Activated T-cell treated with anti-CD3 and anti-CD28 coated beads, Interleukin-2, amount 50 U/mL, for 4 hours (primary cell): Measurements from ENCODE around the gene ZNF417. TPM values are rescaled to one million over a fixed set of nuclear protein-coding genes. Genes with fewer than 3 reads are reported as not detected.
"Not testable (repeated sequence)": the region's sequence is repeated elsewhere in the genome, so short reads cannot be mapped to it uniquely, and the experiment has no call there.

Source experiments
- ATAC-seq, 2 donors: fragments of 200-7000 bp; cut with Tn5 transposase; one replicate each; pipeline ENCODE4 v1.10.0; 2021
- DNase-seq: peaks from one replicate; pipeline ENCODE4 v3.0.0-alpha.2; 2020
- H3K27me3 Mint-ChIP-seq: one replicate; pipeline ENCODE4 v1.8.0; 2021; ENCODE audit warnings: low read depth, mixed read lengths
- H3K36me3 Mint-ChIP-seq: one replicate; pipeline ENCODE4 v1.8.0; 2022; ENCODE audit warnings: mixed read lengths; ENCODE audit not compliant: insufficient read depth
- H3K4me1 Mint-ChIP-seq: one replicate; pipeline ENCODE4 v1.8.0; 2021; ENCODE audit warnings: low read depth, mixed read lengths
- H3K4me3 Mint-ChIP-seq: one replicate; pipeline ENCODE4 v1.8.0; 2021; ENCODE audit warnings: mild to moderate bottlenecking, moderate library complexity, mixed read lengths
- H3K9me3 Mint-ChIP-seq: one replicate; pipeline ENCODE4 v1.8.0; 2021; ENCODE audit warnings: mixed read lengths
- total RNA-seq, 3 donors: library from RNA; stranded (reverse); gene quantifications; one replicate each; pipeline ENCODE4 v1.2.1, GENCODE V29; 2021

ZNF417 gene
- 1 to 10 TPM; 4.7 to 6.8 (median 6.0) TPM for total RNA-seq

DNA sequence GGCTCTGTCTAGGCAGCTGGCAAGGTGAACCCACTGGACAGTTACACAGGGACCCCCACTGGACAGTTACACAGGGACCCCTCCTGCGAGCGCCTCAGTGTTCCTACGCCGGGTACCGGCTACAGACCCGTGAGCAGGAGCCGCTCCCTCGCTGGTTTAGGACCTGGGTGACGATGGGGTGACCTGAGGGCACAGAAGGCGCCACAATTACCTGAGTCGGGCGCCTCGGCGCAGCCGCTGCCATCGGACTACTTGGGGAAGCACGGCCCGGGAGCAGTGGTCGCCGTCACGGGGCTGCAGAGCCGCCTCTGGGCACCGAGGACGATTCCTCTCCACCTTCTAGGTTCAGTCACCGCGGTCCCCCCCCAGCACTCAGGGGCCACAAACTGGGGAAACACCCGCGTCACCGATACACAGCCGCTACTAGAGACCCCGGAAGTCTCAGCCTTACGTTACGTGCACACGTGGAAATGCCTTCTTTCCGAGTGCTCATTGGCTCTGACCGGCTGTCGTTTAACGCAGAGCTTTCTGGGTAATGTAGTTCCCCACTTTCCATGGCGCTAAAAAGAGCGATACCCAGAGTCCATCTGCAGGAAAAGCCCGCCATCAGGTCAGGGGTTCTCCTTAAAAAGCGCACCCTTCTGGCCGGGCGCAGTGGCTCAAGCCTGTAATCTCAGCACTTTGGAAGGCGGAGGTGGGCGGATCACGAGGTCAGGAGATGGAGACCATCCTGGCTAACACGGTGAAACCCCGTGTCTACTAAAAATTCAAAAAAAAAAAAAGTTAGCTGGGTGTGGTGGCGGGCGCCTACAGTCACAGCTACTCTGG lies at the start of gene ZNF417:
ZNF417 (minus strand) TSS at position 425 of the 828 bp plus-strand sequence; CDS start at position 244, 181 bp downstream.
- Mint-ChIP-seq H3K4me3 (peak within 1 kb of the TSS; percentile 91), H3K9me3 (peaks cover 29% of the 10 kb centered on the region)

DNA sequence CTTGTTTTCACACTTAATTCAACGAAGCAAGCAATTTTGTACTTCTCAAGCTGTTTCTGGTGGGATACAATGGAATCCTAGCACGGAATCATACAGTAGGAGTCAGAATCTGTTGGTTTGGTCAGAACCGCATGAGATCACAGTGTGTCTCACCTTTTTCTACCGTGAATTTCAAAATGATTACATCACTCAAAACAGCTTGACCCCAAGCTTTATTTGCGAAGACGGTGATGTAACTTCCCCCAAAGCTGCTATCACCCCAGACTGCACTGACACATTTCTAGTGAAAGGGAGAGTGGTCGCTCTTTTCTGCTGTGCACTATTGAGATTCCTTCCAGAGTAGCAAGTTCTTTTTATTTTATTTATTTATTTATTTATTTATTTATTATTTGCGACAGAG lies 48.4 kb upstream of the ZNF417 start:
- no peaks in the 10 kb centered on the region for H3K4me1 Mint-ChIP-seq
- H3K9me3 Mint-ChIP-seq = peaks cover 36% of the 10 kb centered on the region
- DNase-seq (no peak), ATAC-seq (no peak)
- H3K36me3 Mint-ChIP-seq = peaks cover 13% of the 10 kb centered on the region
- no peak overlapping the region for H3K4me3 Mint-ChIP-seq
- no peaks in the 10 kb centered on the region for H3K27me3 Mint-ChIP-seq

More for the DNA sequence above, at the start of gene ZNF417:
- H3K27me3 Mint-ChIP-seq = not testable (repeated sequence)
- peaks cover 34% of the 10 kb centered on the region for H3K4me1 Mint-ChIP-seq
- ATAC-seq (peak; percentile 99 to 100), DNase-seq (peak; percentile 78)
- H3K36me3 Mint-ChIP-seq = peaks cover 45% of the 10 kb centered on the region

DNA sequence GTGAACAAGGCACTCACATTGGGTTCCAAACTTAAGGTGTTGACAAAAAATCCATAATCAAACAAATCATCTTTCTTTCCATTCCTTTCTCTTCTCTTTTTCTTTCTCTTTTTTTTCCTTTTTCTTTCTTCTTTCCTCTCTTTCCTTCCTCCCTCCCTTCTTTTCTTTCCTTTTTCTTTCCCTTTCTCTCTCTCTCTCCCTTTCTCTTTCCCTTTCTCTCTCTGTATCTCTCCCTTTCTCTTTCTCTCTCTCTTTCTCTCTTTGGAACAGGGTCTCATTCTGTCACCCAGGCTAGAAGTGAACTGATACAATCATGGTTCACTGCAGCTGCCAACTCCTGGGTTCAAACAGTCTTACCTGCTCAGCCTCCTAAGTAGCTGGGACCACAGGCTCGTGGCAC lies 45.4 kb upstream of the ZNF417 start:
- no peak for ATAC-seq
- Mint-ChIP-seq H3K9me3 (peaks cover 37% of the 10 kb centered on the region), H3K4me3 (no peak overlapping the region), H3K36me3 (peaks cover 6% of the 10 kb centered on the region), H3K27me3 (peaks cover under 1% of the 10 kb centered on the region), H3K4me1 (no peaks in the 10 kb centered on the region)
- DNase-seq = no peak

DNA sequence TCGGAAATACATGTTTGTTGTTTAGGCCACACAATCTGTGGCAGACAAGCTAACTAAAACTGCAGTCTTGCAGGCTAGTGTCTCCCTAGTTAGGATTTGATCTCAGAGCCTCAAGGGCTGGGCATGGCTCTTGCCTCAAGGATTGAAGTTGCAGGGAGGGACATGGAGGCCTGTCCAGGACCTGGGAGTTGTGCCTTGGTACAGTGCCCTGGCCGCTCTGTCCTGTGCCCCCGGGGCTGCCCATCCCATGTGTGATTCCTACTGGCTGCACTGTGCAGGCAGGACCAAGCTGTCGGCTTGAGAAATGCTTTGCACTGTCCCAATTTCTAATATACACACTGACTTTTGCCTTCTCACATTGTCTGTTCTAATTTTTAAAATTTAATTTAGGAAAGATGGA lies 38.6 kb upstream of the ZNF417 start:
- H3K36me3 Mint-ChIP-seq = peaks cover 2% of the 10 kb centered on the region
- peaks cover 28% of the 10 kb centered on the region for H3K9me3 Mint-ChIP-seq
- H3K4me3 Mint-ChIP-seq = no peak overlapping the region
- no peaks in the 10 kb centered on the region for H3K4me1 Mint-ChIP-seq
- DNase-seq (no peak), ATAC-seq (no peak)
- peaks cover 4% of the 10 kb centered on the region for H3K27me3 Mint-ChIP-seq

DNA sequence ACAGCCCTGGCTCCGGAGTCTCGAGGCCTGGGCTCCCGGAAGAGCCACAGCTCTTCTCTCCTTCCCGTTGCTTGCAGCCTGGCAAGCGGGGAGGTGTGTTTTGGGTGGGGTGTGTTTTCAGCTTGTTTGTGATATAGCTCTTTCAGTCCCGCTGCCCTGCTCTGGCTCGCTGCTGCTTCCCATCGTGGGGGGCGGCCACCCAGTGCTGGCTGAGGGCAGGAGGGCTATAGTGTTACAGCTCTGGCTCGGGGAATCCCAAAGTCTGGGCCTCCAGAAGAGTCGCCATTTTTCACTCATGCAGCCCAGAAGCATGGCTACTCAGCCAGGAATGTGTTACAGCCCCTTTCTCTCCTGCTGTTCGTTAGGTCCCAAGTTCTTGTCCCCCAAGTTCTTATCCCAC lies 33.3 kb upstream of the ZNF417 start:
- H3K27me3 Mint-ChIP-seq = peaks cover 3% of the 10 kb centered on the region
- peaks cover 18% of the 10 kb centered on the region for H3K36me3 Mint-ChIP-seq
- peaks cover 21% of the 10 kb centered on the region for H3K9me3 Mint-ChIP-seq
- H3K4me3 Mint-ChIP-seq = no peak overlapping the region
- ATAC-seq (no peak), DNase-seq (no peak)
- H3K4me1 Mint-ChIP-seq = peaks cover 14% of the 10 kb centered on the region

DNA sequence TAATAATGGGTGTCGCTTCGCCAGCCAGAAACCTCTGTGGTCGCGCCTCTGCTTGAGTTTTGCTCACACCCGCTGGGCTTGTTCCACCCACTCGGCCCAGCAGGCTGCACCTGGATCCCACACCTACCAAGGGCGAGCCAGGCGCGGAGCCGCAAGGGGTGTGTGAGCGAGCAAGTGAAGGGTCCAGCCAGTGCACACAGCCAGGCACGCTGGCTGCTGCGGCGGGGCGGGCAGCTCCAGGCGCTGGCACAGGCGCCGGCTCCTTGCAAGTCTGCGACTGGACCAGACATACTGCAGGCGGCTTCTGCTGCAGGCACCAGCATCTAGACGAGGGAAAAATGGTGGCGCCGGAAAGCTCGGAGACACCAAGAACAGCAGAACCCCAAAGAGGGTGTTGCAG lies 32.9 kb upstream of the ZNF417 start:
- peaks cover 22% of the 10 kb centered on the region for H3K36me3 Mint-ChIP-seq
- DNase-seq = no peak
- peaks cover 3% of the 10 kb centered on the region for H3K27me3 Mint-ChIP-seq
- peaks cover 14% of the 10 kb centered on the region for H3K4me1 Mint-ChIP-seq
- H3K4me3 Mint-ChIP-seq = no peak overlapping the region
- peaks cover 23% of the 10 kb centered on the region for H3K9me3 Mint-ChIP-seq
- no peak for ATAC-seq

DNA sequence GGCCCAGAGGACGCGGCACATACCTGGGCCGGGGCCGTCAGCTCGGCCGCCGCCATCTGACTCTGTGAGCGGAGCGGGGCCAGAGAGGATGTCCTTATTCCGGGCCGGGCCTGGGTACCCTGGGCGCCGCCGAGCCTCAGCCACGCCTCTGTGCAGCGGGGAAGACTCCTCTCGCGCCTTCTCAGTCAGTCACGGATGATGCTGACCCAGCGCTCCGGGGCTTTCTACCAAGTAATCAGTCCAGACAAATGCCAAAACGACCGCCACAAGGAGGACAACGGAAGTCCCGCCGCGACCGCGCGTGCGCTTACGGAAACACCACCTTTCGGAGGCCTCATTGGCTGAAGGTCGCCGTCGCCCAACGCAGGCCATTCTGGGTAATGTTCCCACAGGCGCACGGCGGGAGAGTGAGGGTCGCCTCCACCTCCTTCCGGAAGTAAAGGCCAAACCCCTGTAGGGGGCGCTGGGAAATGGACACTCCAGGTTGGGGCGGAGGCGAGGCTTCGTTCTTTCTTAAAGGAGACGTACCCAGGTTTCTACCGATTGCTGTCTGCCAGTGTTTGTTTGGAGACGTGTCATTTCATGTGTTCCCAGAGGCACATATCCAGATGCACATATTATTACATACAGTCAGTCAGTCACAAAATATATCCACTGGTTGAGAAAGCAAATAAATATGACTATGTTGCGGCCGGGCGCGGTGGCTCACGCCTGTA lies 31.2 kb upstream of the ZNF417 start, which contains the start of gene ZNF256:
ZNF256 (minus strand) TSS at position 288 of the 716 bp plus-strand sequence; CDS start at position 56, 232 bp downstream.
- DNase-seq (peak; percentile 82), ATAC-seq (peak; percentile 99)
- Mint-ChIP-seq H3K36me3 (peaks cover 40% of the 10 kb centered on the region), H3K27me3 (no peaks in the 10 kb centered on the region), H3K9me3 (peaks cover 40% of the 10 kb centered on the region), H3K4me3 (peak within 1 kb of the TSS; percentile 92), H3K4me1 (peaks cover 16% of the 10 kb centered on the region)

DNA sequence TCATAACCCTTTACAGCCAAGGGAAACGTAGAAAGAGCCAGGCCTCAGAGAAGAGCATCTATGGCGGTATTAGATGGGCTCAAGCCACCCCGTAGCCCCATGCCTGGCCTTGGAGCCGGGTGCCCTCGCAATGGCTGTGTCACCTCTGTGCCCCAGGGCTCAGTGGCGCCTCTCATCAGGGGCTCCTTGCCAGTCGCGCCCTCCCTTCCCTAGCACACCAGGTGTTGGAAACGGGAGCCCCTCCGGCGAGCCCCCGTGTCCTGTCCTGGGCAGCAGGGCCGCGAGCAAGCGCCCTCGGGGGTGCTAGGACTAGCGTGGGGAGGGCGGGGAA lies 30.7 kb upstream of the ZNF417 start:
- DNase-seq (no peak), ATAC-seq (peak; percentile 1 to 7)
- Mint-ChIP-seq H3K4me3 (peak overlapping the region; percentile 92), H3K9me3 (peaks cover 45% of the 10 kb centered on the region), H3K4me1 (peaks cover 16% of the 10 kb centered on the region), H3K36me3 (peaks cover 45% of the 10 kb centered on the region), H3K27me3 (no peaks in the 10 kb centered on the region)

DNA sequence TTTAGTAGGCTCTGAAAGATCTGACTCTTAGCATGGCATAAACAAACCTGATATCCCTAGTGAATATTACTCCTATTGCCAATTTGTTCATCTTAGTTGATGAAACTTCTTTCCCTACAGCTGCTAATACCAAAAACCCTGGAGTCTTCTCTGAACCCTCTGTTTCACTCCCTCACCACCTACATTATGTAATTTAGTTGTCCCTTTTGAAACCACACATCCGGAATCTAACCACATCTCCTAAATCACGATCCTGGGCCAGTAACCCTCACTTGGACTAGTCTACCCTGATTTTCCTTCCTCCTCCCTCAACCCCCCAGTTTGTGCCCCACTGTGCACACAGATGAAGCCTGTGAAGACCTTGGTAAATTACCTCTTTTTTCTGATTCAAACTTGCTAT lies 29.9 kb upstream of the ZNF417 start:
- Mint-ChIP-seq H3K36me3 (peaks cover 52% of the 10 kb centered on the region), H3K4me1 (peaks cover 16% of the 10 kb centered on the region), H3K27me3 (no peaks in the 10 kb centered on the region), H3K9me3 (peaks cover 50% of the 10 kb centered on the region), H3K4me3 (peak overlapping the region; percentile 92)
- ATAC-seq (no peak), DNase-seq (no peak)

DNA sequence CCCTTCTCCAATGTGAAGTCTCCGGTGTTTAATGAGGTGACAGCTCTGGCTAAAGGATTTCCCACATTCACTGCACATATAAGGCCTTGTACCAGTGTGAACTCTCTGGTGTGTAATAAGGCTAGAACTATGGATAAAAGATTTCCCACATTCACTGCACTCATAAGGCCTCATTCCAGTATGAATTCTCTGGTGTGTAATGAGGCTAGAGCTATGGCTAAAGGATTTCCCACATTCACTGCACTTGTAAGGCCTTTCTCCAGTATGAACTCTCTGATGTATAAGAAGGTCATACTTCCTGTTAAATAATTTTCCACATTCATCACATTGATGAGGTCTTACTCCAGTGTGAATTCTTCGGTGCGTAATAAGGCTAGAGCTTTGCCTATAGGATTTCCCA lies 25.2 kb upstream of the ZNF417 start:
- Mint-ChIP-seq H3K4me3 (no peak overlapping the region), H3K36me3 (peaks cover 74% of the 10 kb centered on the region), H3K27me3 (no peaks in the 10 kb centered on the region), H3K4me1 (peaks cover 12% of the 10 kb centered on the region), H3K9me3 (peaks cover 52% of the 10 kb centered on the region)
- ATAC-seq (no peak), DNase-seq (no peak)

DNA sequence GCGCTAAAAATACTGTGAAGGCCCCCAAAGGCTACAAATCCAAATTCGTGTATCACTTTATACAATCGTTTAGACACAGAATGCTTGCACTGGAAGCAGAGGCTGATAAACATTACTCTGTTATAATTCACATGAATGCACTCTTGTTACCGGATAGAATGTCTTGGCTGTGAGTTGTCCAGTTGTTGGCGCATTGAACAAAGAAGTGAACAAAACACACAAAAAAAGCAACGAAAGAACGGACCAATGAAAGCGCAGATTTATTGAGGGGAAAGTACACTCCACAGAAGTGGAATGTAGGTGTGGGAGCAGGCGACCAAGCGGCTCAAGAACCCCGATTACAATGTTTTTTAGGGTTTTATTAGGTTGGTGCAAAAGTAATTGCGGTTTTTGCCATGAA lies 19.3 kb upstream of the ZNF417 start:
- ATAC-seq = no peak
- Mint-ChIP-seq H3K4me3 (no peak overlapping the region), H3K4me1 (peaks cover 9% of the 10 kb centered on the region)

DNA sequence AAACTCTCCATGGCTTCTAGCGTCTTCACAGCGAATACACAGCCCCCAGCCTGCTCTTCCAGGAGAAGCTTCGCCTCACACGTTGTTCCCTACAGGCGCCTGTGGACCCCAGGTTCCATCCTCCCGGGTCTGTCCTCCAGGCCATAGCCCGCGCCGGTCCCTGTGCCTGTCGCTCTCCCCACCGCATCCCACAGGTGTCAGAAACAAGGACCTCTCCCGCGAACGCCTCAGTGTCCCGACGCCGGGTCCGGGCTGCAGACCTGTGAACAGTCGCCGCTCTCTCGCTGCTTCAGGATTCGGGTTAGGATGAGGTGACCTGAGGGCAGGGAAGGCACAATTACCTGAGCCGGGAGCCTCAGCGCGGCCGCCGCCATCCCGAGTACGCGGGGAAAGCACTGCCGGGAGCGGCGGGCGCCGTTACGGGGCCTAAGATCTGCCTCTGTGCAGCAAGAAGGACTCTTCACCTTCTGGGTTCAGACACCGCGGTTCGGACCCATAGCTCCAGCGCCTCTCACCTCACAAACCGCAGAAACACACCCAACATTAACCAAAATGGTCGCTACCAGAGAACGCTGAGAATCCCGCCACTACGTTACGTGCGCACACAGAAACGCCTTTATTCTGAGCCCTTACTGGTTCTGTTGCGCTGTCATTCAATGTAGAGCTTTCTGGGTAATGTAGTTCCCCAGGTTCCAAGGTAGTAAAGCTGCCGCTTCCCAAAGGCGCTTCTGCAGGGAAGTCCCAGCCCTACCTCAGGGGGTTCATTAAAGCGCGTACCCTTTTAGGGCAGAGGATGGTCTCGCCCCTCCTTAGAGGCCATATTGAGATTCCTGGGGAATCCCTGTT lies 18.7 kb upstream of the ZNF417 start, which contains the start of gene ZNF418:
ZNF418 (minus strand) TSS at position 583 of the 846 bp plus-strand sequence. CDS start 1,580 bp downstream, outside the sequence.
- H3K4me1 Mint-ChIP-seq = peaks cover 9% of the 10 kb centered on the region
- peaks cover 34% of the 10 kb centered on the region for H3K9me3 Mint-ChIP-seq
- DNase-seq (peak; percentile 9), ATAC-seq (peak; percentile 87 to 98)
- H3K36me3 Mint-ChIP-seq = peaks cover 38% of the 10 kb centered on the region
- H3K27me3 Mint-ChIP-seq = no peaks in the 10 kb centered on the region
- peak within 1 kb of the TSS; percentile 88 for H3K4me3 Mint-ChIP-seq

More for the DNA sequence above, 19.3 kb upstream of the ZNF417 start:
- no peak for DNase-seq
- peaks cover 30% of the 10 kb centered on the region for H3K9me3 Mint-ChIP-seq
- H3K36me3 Mint-ChIP-seq = peaks cover 39% of the 10 kb centered on the region
- H3K27me3 Mint-ChIP-seq = no peaks in the 10 kb centered on the region

DNA sequence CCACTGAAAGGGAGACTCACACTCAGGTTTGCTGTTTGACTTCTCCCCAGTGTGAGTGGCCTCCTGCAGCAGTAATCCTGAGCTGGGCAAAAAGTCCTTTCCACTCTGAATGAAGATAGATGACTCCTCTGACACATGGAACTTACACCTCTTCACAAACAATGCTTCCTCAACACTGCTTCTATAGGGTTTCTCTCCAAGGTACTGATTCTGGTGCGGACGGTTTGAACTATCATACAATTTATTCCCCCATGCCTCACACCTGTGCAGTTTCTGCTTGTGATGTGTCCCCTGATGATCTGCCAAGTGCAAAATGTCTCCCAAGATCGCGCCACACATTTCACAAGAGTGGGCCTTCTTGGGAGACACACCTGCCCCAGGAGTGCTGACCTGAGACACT lies 11.2 kb upstream of the ZNF417 start:
- Mint-ChIP-seq H3K4me3 (no peak overlapping the region), H3K27me3 (no peaks in the 10 kb centered on the region), H3K4me1 (no peaks in the 10 kb centered on the region), H3K9me3 (peaks cover 50% of the 10 kb centered on the region), H3K36me3 (peaks cover 32% of the 10 kb centered on the region)
- ATAC-seq (no peak), DNase-seq (no peak)

DNA sequence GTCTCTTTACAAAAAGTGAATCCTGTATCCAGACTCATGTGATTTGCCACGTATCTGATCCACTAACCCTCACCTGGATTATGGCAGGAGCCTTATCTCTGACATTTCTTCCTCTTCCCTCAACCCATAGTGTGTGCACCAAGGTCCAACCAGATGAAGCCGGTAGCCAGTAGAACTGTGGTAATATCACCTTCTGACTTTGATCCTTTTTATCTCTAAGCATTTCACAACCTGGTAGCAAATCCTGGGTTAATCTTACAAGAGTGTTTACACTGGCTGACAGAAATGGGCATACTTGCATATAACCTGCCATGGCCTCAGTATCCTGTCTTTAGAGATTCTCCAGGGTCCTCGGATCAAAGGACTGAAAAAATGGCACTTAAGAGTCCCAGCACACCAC lies 1.9 kb downstream of the ZNF417 start:
- Mint-ChIP-seq H3K27me3 (no peaks in the 10 kb centered on the region), H3K9me3 (peaks cover 32% of the 10 kb centered on the region), H3K4me3 (peak overlapping the region; percentile 91), H3K4me1 (peaks cover 34% of the 10 kb centered on the region), H3K36me3 (peaks cover 48% of the 10 kb centered on the region)
- no peak for DNase-seq
- ATAC-seq = no peak
